ENCODE measurements around the gene LMOD3. TPM values are rescaled to one million over a fixed set of nuclear protein-coding genes. Genes with fewer than 3 reads are reported as not detected.

Gene LMOD3
- total and polyA plus RNA-seq, 9 of the 15 experiments (the other 6 are each of a cell fraction or from before 2014, with no cell fraction given) = 0.03 TPM; not detected in 8

GRCh38 chr3:69065318-69065964, 57.0 kb downstream of the LMOD3 start:
- Histone ChIP-seq H4K20me1 (replicated peaks; ENCODE audit: control insufficient read depth, insufficient read depth, low read length) (no peaks in the 10 kb centered on the region), H3K27me3 (ENCODE audit: control insufficient read depth in 2 of 2, insufficient read depth in 2 of 2, low read length in 2 of 2) (no peaks in the 10 kb centered on the region), H3K9me1 (ENCODE audit: control insufficient read depth, insufficient read depth, low read length) (no peaks in the 10 kb centered on the region), H3K4me2 (ENCODE audit: insufficient read depth, low read length) (no peak overlapping the region), H2AFZ (ENCODE audit: low read depth, low read length) (no peak overlapping the region), H3K9ac (ENCODE audit: insufficient read depth in 1 of 2, low read depth in 2 of 2, low read length in 2 of 2) (no peak overlapping the region), H3K4me1 (replicated peaks in 1 of 2; ENCODE audit: control insufficient read depth in 2 of 2, insufficient read depth in 2 of 2, low read length in 2 of 2) (no peaks in the 10 kb centered on the region), H3K27ac (ENCODE audit: extremely low read depth, low read depth, low read length) (no peak overlapping the region), H3K36me3 (ENCODE audit: control insufficient read depth, insufficient read depth, low read length) (peaks cover 37% of the 10 kb centered on the region; the same call in 2 of the 3 replicates), H3K9me3 (replicated peaks; ENCODE audit: control insufficient read depth, insufficient read depth, low read depth, low read length) (no peaks in the 10 kb centered on the region), H3K79me2 (ENCODE audit: control insufficient read depth, insufficient read depth, low read length) (no peaks in the 10 kb centered on the region), H3K4me3 (no peak overlapping the region)
- CTCF ChIA-PET (ENCODE audit: low intra/inter-chr PET ratio) = no interaction called here
- WGBS (ENCODE audit: insufficient coverage, low coverage, missing lambda C conversion rate) = 88% methylated on average over 6 of the region's 6 CpGs
- intact Hi-C loops (cut with micrococcal nuclease) = no loop called here
- no peak for ATAC-seq
- in situ Hi-C loops (cut with MboI) = no loop called here
- DNase-seq (ENCODE audit: extremely low read depth in 1 of 4, low spot score in 3 of 4) = no peak
- BruUV-seq (replicated peaks) = no TSS peak
- POLR2A ChIA-PET = no interaction called here
- FAIRE-seq = no peak
- TF ChIP-seq MBD1 (CRISPR knock-in tag; IDR thresholded peaks at IDR 0.05) (no peak), MAFF (IDR thresholded peaks at IDR 0.05; ENCODE audit: low read length) (no peak), CGGBP1 (CRISPR knock-in tag; IDR thresholded peaks at IDR 0.05) (no peak), KAT8 (IDR thresholded peaks at IDR 0.05; ENCODE audit: low read depth) (no peak), FOXA1 (IDR thresholded peaks at IDR 0.05; ENCODE audit: borderline replicate concordance) (no peak), ASH1L (IDR thresholded peaks at IDR 0.05; ENCODE audit: borderline replicate concordance, low read depth, partially characterized antibody) (no peak), TCF7L2 (IDR thresholded peaks at IDR 0.05; ENCODE audit: low read depth, low read length) (no peak), ZNF395 (CRISPR knock-in tag; IDR thresholded peaks at IDR 0.05) (no peak)

All from K562 (cell line).